ENCODE data around the gene BTBD1.

DNA sequence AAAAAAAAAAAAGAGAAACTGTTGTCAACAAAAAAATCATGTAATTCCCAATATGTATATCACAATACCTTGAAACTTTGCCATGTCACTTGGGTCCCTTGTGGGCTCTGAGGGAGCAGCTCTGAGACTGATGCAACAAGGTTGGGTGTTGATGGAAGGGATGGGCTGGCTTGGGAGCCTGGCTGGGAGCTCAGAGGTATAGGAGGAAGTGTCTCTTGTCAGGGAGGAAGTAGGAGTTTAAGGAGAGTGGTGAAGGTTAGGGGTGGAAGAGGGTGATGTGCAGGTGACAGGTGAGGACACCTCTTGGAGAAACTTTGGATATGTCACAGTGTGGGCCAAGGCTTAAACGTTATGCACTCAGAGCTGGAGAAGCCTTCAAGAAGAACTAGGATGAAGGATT is 38.4 kb upstream of the BTBD1 start:
- TF ChIP-seq CTCF (IDR thresholded peaks at IDR 0.05) (no peak), POLR2A (IDR thresholded peaks at IDR 0.05) (no peak)

Measured in uterus (tissue), 2 donors.